ENCODE results near the gene HHLA2. TPM values are rescaled to one million over a fixed set of nuclear protein-coding genes. Genes with fewer than 3 reads are reported as not detected.

The HHLA2 gene
- total and polyA plus RNA-seq, 2 of the 8 experiments (the other 6 are each of a cell fraction or from before 2014, with no cell fraction given): not detected

DNA sequence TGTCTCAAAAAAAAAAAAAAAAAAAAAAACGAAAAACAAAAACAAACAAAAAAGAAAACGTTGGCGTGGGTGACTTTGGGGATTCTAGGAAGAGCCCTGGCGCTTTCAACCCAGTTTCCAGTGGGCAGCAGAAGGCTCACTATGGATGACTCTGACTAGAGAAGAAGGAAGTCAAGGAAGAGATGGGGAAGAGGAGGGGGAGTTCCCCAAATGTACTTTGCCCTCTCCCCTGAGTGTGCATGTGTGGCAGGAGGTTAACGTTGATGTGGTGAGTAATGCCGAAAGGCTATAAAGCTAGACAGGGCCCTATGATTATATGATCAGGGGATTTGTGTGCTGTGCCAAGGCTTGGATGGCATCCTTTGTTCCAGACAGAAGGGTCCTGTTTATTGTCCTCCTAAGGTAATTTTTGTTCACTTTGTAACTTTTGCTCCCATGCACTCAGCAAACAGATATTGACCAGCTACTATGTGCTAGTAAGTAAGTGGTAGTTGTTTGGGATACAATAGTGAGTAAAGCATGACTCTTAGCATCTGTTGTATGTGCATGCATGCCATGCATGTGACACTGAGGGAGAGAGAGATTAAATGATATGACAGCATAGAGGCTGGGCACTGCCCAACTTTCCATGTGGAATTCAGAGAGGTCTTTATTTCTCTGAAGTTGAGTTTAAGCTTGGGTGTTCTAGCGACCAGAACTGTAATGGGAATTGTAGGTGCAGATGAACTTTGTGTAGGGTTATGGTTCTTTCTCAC, 750 bp upstream of the HHLA2 start:
- Histone ChIP-seq H2AK5ac (ENCODE audit: low read depth, low read length) (no peak overlapping the region), H3K4me3 (ENCODE audit: extremely low read depth in 1 of 4, insufficient read depth in 2 of 4, low read depth in 3 of 4, low read length in 4 of 4) (no peak overlapping the region), H2AFZ (ENCODE audit: low read length) (no peak overlapping the region), H2BK12ac (ENCODE audit: low read depth, low read length) (no peak overlapping the region), H3K18ac (ENCODE audit: extremely low read depth, low read length) (no peak overlapping the region), H3K4me2 (ENCODE audit: insufficient read depth in 1 of 2, low read depth in 2 of 2, low read length in 2 of 2) (no peak overlapping the region), H4K5ac (ENCODE audit: insufficient read length, low read depth, low read length) (no peak overlapping the region), H3K4me1 (replicated peaks in 1 of 4; ENCODE audit: control insufficient read depth in 3 of 4, insufficient read depth in 4 of 4, low read length in 3 of 4) (no peaks in the 10 kb centered on the region; a peak in 1 of 7 replicates), H3K23me2 (ENCODE audit: low read depth, low read length) (no peaks in the 10 kb centered on the region), H2BK15ac (ENCODE audit: low read length) (no peak overlapping the region), H3K27ac (ENCODE audit: low read depth, low read length) (no peak overlapping the region), H3K23ac (ENCODE audit: insufficient read length) (no peak overlapping the region), H3K4ac (replicated peaks; ENCODE audit: insufficient read length, low read depth, low read length) (no peak overlapping the region), H3K79me1 (ENCODE audit: low read depth, low read length) (no peaks in the 10 kb centered on the region), H2BK20ac (ENCODE audit: low read length) (no peak overlapping the region), H2BK5ac (ENCODE audit: low read depth, low read length) (no peak overlapping the region), H3K56ac (replicated peaks; ENCODE audit: insufficient read length, low read depth, low read length) (no peak overlapping the region), H3K36me3 (ENCODE audit: control insufficient read depth in 2 of 4, insufficient read depth in 4 of 4, low read length in 3 of 4) (no peaks in the 10 kb centered on the region), H2BK120ac (replicated peaks; ENCODE audit: low read depth, low read length) (no peak overlapping the region), H3K79me2 (ENCODE audit: control insufficient read depth in 1 of 2, insufficient read depth in 2 of 2, low read length in 2 of 2) (no peaks in the 10 kb centered on the region), H3K14ac (ENCODE audit: insufficient read length) (no peak overlapping the region), H3K27me3 (replicated peaks in 1 of 4; ENCODE audit: control insufficient read depth in 3 of 4, extremely low read depth in 1 of 4, insufficient read depth in 3 of 4, low read length in 3 of 4) (no peaks in the 10 kb centered on the region), H4K91ac (replicated peaks; ENCODE audit: insufficient read length, low read length) (no peak overlapping the region), H4K20me1 (replicated peaks in 1 of 2; ENCODE audit: control insufficient read depth in 1 of 2, insufficient read depth in 2 of 2, low read length in 2 of 2) (no peaks in the 10 kb centered on the region), H3K9ac (replicated peaks in 1 of 4; ENCODE audit: extremely low read depth in 1 of 4, low read depth in 3 of 4, low read length in 3 of 4) (no peak overlapping the region), H4K8ac (ENCODE audit: extremely low read depth, insufficient read depth, low read length) (no peak overlapping the region), H3K9me3 (ENCODE audit: insufficient read depth in 2 of 2, low read depth in 1 of 2, low read length in 1 of 2) (no peaks in the 10 kb centered on the region)
- 86% methylated on average over 4 of the region's 7 CpGs; no CpG with 5 or more reads in 1 of the 2 experiments for WGBS, 2 experiments (ENCODE audit: extremely low coverage in 1 of 2, insufficient coverage in 1 of 2, insufficient read length in 1 of 2, insufficient replicate concordance in 2 of 2, low coverage in 1 of 2, low lambda C conversion rate in 2 of 2, missing lambda C conversion rate in 1 of 2)
- FAIRE-seq (no peak), DNase-seq (ENCODE audit: low read depth in 1 of 2, low spot score in 2 of 2) (no peak)
- POLR2A ChIA-PET (ENCODE audit: partially characterized antibody): no interaction called here
- CTCF ChIA-PET (ENCODE audit: partially characterized antibody): interaction anchor here (0.6 to 1.6 kb wide), 2 partner anchors 182 to 485 kb away, joined by 3 to 4 read pairs; no protein-coding TSS in a partner anchor
- TF ChIP-seq E2F6 (IDR thresholded peaks at IDR 0.05) (no peak), FOSL1 (IDR thresholded peaks at IDR 0.05; ENCODE audit: insufficient read depth, low read depth, low read length) (no peak), MAFK (IDR thresholded peaks at IDR 0.05; ENCODE audit: low read depth, low read length) (no peak), GTF2F1 (IDR thresholded peaks at IDR 0.05; ENCODE audit: borderline replicate concordance, low read depth, low read length) (no peak), PHF8 (conservative IDR thresholded peaks at IDR 0.05; ENCODE audit: low read depth, low read length) (no peak), ATF3 (IDR thresholded peaks at IDR 0.05; ENCODE audit: insufficient read depth, low read depth, low read length) (no peak), SIRT6 (IDR thresholded peaks at IDR 0.05; ENCODE audit: low read length) (no peak), SP1 (IDR thresholded peaks at IDR 0.05; ENCODE audit: low read depth, low read length) (no peak), ATF2 (IDR thresholded peaks at IDR 0.05; ENCODE audit: low read length) (no peak)
- TF ChIP-seq, protein P1, sequence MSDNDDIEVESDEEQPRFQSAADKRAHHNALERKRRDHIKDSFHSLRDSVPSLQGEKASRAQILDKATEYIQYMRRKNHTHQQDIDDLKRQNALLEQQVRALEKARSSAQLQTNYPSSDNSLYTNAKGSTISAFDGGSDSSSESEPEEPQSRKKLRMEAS (IDR thresholded peaks at IDR 0.05): no peak
